A673 (cell line): ENCODE data around the gene ZNF214. TPM values are rescaled to one million over a fixed set of nuclear protein-coding genes. Genes with fewer than 3 reads are reported as not detected.
A peak's percentile ranks its signal among the peaks of the same experiment; 100 is the strongest.

Source experiments
- BruUV-seq: library from RNA; stranded (reverse); fragments of 400-500 nt; replicated peaks from 2 replicates; lab custom pipeline; 2021; lab: Mats Ljungman, UMichigan
- CTCF ChIA-PET: fragments of 300-600 bp; sonication (Branson Sonifier 250); formaldehyde crosslinking; loops from one replicate; lab custom pipeline; 2022; ENCODE audit warnings: antibody characterized with exemption; lab: Charles Lee
- POLR2A ChIA-PET: fragments of 300-600 bp; sonication (Branson Sonifier 250); formaldehyde crosslinking; loops from one replicate; lab custom pipeline; 2022; ENCODE audit warnings: antibody characterized with exemption; ENCODE audit not compliant: low non-redundant PET; lab: Charles Lee
- DNase-seq: peaks from one replicate; pipeline ENCODE4 v3.0.0-alpha.2; 2015; ENCODE audit warnings: low spot score
- H3K27ac ChIP-seq: fragments of 200-600 bp; sonication (generic); 2 replicates; pipeline ENCODE4 v1.5.1; 2016; ENCODE audit warnings: mixed run types, low read depth, mild to moderate bottlenecking, mixed read lengths, antibody characterized with exemption, low read length; ENCODE audit not compliant: poor library complexity, severe bottlenecking
- H3K27me3 ChIP-seq: fragments of 200-600 bp; sonication (generic); replicated peaks from 2 replicates; pipeline ENCODE4 v1.6.1; 2017; ENCODE audit warnings: mixed run types, low read depth, mild to moderate bottlenecking, mixed read lengths, antibody characterized with exemption, low read length; ENCODE audit not compliant: insufficient read depth, poor library complexity
- H3K36me3 ChIP-seq: fragments of 200-600 bp; sonication (generic); 2 replicates; pipeline ENCODE4 v1.6.1; 2016; ENCODE audit warnings: mixed run types, mild to moderate bottlenecking, mixed read lengths, antibody characterized with exemption, low read length; ENCODE audit not compliant: insufficient read depth, poor library complexity, severe bottlenecking
- H3K4me1 ChIP-seq: fragments of 200-600 bp; sonication (generic); 2 replicates; pipeline ENCODE4 v1.6.1; 2017; ENCODE audit warnings: mixed run types, mild to moderate bottlenecking, mixed read lengths, antibody characterized with exemption, low read length; ENCODE audit not compliant: insufficient read depth, poor library complexity, severe bottlenecking
- H3K4me3 ChIP-seq: fragments of 200-600 bp; sonication (generic); 2 replicates; pipeline ENCODE4 v1.5.1; 2016; ENCODE audit warnings: low read depth, mixed run types, mild to moderate bottlenecking, mixed read lengths, low read length; ENCODE audit not compliant: poor library complexity, severe bottlenecking
- H3K9me3 ChIP-seq: fragments of 200-600 bp; sonication (generic); 2 replicates; pipeline ENCODE4 v1.6.1; 2016; ENCODE audit warnings: mixed run types, low read depth, mild to moderate bottlenecking, mixed read lengths, antibody characterized with exemption, low read length; ENCODE audit not compliant: poor library complexity, severe bottlenecking
- CTCF ChIP-seq: fragments of 300-800, 200-600 bp; sonication (generic); conservative IDR thresholded peaks from 2 replicates; pipeline ENCODE4 v1.5.1; 2017; ENCODE audit warnings: low read depth, mild to moderate bottlenecking, antibody characterized with exemption, low read length, moderate library complexity, mixed read lengths
- EZH2 ChIP-seq: fragments of 200-600 bp; sonication (generic); IDR thresholded peaks from 2 replicates; pipeline ENCODE4 v1.6.1; 2017; ENCODE audit warnings: borderline replicate concordance, low read depth, mild to moderate bottlenecking, mixed read lengths, antibody characterized with exemption, low read length; ENCODE audit not compliant: poor library complexity, severe bottlenecking
- intact Hi-C: fragments of 100-400 bp; cut with micrococcal nuclease; formaldehyde crosslinking; loops from one replicate; pipeline ENCODE4 v1.10.0; 2022; ENCODE audit not compliant: unreplicated experiment
- total RNA-seq: library from RNA; stranded (reverse); gene quantifications from 2 replicates; pipeline ENCODE4 v1.2.3, GENCODE V29; 2021

Gene ZNF214
- total RNA-seq, 1 experiment from 2014 or later, result 0.17 TPM

DNA sequence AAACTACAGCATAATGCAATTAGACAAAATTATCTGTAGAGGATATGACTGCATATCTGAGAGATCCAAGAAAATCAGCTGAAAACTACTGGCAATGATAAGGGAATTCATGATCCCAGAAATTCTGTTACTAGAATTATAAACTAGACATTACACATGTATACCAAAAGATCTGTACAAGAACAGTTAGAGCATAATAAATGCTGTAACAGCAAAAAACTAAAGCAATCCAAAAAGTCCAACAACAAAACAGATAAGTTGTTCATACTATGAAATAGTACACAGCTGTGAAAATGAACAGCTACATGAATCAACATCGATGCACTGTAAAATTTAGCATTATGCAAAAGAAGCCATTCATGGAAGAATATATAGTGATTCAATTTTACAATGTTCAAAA, 6.0 kb downstream of the ZNF214 start:
- intact Hi-C loops, result no loop called here
- no peak overlapping the region for H3K4me3 ChIP-seq
- CTCF ChIA-PET, result no interaction called here
- no peaks in the 10 kb centered on the region for H3K4me1 ChIP-seq
- TF ChIP-seq CTCF, result no peak
- no peak for TF ChIP-seq EZH2
- H3K9me3 ChIP-seq, result no peaks in the 10 kb centered on the region
- POLR2A ChIA-PET, result no interaction called here
- H3K27me3 ChIP-seq, result peaks cover 3% of the 10 kb centered on the region
- BruUV-seq, result no TSS peak
- no peak overlapping the region for H3K27ac ChIP-seq
- DNase-seq, result no peak
- no peaks in the 10 kb centered on the region for H3K36me3 ChIP-seq

DNA sequence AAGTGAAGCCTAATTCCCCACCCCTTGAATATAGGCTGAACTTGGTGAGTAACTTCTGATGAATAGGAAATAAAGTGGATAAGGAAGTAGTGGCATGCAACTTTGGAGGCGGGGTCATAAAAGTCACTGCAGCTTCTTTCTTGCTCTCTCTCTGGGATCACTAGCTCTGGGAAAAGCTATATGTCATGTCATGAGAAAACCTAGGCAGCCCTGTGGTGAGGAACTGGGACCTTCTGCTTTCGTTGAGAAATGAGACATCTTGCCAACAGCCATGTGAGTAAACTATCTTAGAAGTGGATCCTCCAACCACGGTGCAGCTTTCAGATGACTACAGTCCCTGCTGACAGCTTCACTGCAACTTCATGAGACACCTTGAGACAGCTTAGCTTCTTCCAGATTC, 15.7 kb downstream of the ZNF214 start:
- DNase-seq, result peak; percentile 7
- H3K27ac ChIP-seq, result no peak overlapping the region
- intact Hi-C loops, result no loop called here

GRCh38 chr11:6995703-6996102, 24.4 kb downstream of the ZNF214 start:
- ChIA-PET CTCF (no interaction called here), POLR2A (no interaction called here)
- intact Hi-C loops, result no loop called here
- H3K27ac ChIP-seq, result no peak overlapping the region
- TF ChIP-seq CTCF, result no peak
- no peak for TF ChIP-seq EZH2
- H3K9me3 ChIP-seq, result no peaks in the 10 kb centered on the region
- no TSS peak for BruUV-seq
- no peak overlapping the region for H3K4me3 ChIP-seq
- H3K4me1 ChIP-seq, result no peaks in the 10 kb centered on the region
- no peak for DNase-seq
- H3K36me3 ChIP-seq, result no peaks in the 10 kb centered on the region
- H3K27me3 ChIP-seq, result peaks cover 14% of the 10 kb centered on the region

More for the DNA sequence above, 15.7 kb downstream of the ZNF214 start:
- Histone ChIP-seq H3K4me3 (no peak overlapping the region), H3K9me3 (no peaks in the 10 kb centered on the region), H3K4me1 (no peaks in the 10 kb centered on the region), H3K27me3 (peaks cover 2% of the 10 kb centered on the region), H3K36me3 (no peaks in the 10 kb centered on the region)
- TF ChIP-seq EZH2 (no peak), CTCF (no peak)
- POLR2A ChIA-PET, result no interaction called here
- CTCF ChIA-PET, result no interaction called here
- no TSS peak for BruUV-seq
